GM15510 (cell line): ENCODE data around the gene CACNG5.

Experiments
- POLR2A ChIP-seq: IDR thresholded peaks from 3 replicates; pipeline ENCODE4 v1.6.1; 2011; ENCODE audit warnings: borderline replicate concordance; ENCODE audit not compliant: insufficient read length; ENCODE audit errors: extremely low read depth

Gene CACNG5

DNA sequence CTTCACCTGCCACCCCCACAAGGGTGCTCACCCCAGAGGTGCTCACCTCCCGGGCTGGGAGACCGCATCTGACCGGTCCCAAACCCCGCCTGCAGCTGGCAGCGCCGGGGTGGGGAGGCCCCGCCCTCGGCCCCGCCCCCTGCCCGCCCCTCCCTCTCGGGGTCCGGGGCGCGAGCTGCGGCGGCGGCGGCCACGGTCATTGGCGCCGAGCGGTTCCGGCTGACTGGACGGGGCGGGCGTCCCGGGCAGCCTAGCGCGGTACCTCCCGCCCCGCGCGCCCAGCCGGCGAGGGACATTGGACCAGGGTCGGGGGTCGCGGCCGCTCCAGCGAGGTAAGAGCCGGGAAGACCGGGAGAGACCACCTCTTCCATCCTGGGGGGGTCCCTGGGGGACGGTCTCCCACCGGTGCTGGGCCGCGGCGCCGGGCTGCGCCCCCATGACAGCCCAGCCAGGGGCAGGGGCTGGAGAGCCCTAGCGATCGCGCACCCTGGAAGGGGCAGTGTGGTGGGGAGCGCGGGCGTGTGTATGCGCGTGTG lies at the start of gene CACNG5:
Gene CACNG5, plus strand, starts transcription at position 199 of the 536 bp plus-strand sequence. CDS start 42,216 bp downstream, outside the sequence.
- no peak for TF ChIP-seq POLR2A

DNA sequence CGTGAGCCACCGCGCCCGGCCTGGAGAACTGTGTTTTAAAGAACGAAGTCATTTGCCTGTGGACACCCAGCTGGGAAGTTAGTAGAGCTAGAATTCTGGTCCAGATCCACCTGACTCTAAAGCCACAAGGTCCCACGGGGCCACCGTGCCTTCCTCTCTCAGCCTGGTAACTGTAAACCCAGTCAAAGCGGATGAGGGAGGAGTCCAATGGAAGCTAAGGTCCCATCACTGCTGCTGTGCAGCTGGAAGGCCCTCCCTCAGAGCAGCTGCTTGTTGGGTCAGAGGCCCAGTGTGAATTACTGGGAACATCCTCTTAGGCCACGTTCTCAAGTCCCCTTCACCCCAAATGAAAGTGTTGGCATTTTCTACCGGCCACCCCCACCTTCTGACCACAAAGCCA lies 48.8 kb upstream of the CACNG5 start:
- TF ChIP-seq POLR2A, result no peak

DNA sequence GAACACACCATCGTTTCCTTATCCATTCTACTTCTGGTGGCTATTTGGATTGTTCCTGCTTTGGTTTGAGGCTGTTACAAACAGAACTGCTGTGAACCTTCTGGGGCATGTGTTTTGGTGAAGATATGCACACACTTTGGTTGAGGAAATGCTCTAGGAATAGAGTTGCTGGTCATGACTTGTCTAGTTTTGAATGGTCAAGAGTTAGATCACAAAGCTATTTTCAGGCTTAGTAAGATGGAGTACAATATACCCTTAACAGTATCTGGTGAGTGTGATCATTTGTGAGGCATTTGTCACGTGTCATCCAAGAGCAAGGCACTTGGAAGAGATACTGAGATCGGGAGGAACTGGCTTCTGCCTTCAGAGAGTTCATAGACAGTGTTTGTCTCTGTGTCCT lies 47.0 kb upstream of the CACNG5 start:
- TF ChIP-seq POLR2A, result no peak

GRCh38 chr17:66789093-66789492 lies 45.8 kb upstream of the CACNG5 start:
- TF ChIP-seq POLR2A, result no peak

DNA sequence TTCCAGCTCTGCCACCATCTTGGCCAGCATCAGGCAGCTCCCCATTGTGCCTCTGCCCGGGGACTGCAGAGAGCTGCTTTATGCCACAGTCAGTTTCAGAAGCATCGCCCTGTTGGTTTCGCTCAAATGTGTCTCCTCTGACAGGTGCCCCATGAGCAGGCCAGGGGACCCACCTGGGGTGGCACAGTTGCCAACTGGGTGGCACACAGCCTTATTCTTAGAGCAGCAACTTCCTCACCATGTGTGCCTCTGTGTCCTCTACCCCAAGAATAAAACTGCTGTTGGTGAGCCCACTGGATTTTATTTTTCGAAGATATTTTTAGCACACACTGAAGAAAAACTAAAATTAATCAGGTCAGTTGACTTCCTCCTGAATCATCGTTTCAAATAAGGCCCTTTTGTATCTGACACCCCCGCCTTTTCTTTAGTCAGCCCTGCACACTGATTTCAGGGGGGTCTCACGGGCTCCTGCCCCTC lies 44.9 kb upstream of the CACNG5 start:
- no peak for TF ChIP-seq POLR2A

- no peak for TF ChIP-seq POLR2A
These were observed 44.3 kb upstream of the CACNG5 start for GRCh38 chr17:66790501-66791061.

DNA sequence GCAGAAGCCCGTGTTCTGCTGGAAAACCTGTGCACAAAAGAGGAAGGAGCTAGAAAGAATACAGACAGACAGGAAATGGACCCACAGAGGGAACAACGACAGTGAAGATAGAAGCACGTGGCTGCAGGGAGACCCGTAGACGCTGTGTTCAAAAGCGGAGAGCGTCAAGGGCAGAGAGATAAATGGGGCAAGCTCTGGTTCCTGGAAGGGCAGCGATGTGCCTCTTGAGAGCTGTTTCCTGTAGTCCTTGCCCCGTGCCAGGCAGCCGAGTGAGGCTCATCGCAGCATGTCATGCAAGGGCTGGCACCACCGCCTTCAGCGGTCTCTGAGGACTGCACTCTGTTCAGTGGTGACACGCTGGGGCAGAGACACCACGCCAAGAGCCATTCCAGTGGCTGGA lies 43.6 kb upstream of the CACNG5 start:
- TF ChIP-seq POLR2A, result no peak

GRCh38 chr17:66793814-66794213 lies 41.1 kb upstream of the CACNG5 start:
- no peak for TF ChIP-seq POLR2A

DNA sequence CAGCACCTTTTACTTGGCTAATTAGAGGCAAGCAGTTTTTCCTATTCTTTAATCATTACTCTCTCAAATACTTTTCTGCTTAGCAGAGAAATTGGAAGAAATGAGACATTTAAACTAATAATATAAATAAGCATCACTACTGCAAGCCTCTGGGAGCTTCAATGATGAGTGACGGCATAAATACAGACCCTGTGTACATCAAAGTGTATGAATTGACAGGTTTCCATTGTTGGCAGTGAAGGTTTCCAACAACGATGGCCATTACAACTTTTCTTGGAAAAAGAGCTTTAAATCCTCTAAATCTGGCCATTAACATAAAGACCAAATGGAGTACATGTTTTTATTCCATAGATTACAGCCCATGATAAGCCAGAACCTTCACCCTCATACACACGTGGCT lies 39.4 kb upstream of the CACNG5 start:
- TF ChIP-seq POLR2A, result no peak

DNA sequence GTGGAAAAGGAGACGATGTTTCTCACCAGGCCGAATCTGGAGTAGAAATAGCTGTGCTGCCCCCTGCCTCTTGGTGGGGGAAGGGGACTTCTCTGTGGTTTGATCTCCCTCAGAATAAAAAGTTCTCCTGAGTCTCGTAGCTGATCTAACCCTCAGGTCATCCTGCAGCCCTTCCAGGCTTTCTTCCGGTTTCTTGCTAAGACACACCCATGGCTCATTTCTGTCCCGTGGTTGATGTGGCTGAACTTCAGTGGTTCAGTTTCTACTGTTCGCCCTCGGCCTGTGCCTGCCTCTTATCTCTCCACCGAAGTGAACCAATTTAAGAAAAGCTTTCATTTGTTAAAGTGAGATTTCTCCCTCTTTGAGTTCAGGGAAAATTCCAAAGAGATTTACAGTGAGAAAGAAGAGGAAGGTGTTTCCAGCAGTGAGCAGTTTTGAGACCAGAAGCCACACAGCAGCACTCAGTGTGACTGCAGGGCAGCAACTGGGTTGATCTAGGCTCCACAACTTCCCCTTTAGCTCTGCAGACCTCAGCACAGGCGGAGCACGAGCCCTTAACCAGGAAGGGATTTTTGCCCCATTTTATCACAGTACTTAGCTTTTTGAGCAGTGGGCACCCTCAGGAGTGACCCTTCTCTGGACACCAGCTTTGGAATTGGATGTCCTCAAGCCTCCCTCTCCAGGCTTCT lies 34.9 kb upstream of the CACNG5 start:
- TF ChIP-seq POLR2A, result no peak

- TF ChIP-seq POLR2A, result no peak
These were observed 31.4 kb upstream of the CACNG5 start for GRCh38 chr17:66803474-66803951.

- no peak for TF ChIP-seq POLR2A
These were observed 29.4 kb upstream of the CACNG5 start for GRCh38 chr17:66805567-66805966.

DNA sequence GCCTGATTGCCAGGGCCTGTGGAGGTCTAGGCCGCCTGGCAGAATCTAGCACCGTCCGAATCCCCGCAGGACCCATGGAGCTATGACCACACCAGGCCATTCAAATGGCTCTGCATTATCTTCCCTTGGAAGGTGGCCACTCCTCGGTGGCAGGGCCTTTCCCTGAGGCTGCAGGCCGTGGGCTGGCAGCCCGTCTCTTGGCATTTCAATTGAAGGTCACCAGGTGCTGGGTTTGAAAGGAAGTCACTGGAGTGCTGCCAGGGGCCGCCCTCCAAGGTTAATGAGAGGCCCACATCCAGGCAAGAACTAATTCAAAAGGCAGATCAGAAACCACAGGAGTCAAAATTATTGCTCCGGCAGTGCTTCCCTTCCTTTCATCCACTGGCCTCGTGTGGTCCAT lies 27.7 kb upstream of the CACNG5 start:
- TF ChIP-seq POLR2A, result no peak

DNA sequence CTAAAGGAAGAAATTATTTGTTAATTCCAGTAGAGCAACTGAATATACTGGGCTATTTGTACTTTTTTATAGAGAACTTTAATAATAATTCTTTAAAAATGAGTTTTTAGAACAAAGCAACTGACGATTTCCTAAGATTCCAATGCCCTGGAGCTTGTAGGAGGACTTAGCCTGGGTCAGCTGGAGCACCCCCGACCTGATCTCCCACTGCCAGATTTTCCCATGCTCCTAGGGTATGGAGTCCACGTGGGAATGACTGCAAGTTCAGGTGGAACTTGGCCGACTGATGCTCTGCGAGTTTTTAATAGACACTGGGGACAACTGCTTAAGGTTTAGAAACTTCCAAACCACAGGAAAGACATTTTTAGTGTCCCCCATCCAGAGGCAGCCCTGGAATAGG lies 25.5 kb upstream of the CACNG5 start:
- no peak for TF ChIP-seq POLR2A

GRCh38 chr17:66810951-66811682 lies 23.8 kb upstream of the CACNG5 start:
- TF ChIP-seq POLR2A, result no peak

DNA sequence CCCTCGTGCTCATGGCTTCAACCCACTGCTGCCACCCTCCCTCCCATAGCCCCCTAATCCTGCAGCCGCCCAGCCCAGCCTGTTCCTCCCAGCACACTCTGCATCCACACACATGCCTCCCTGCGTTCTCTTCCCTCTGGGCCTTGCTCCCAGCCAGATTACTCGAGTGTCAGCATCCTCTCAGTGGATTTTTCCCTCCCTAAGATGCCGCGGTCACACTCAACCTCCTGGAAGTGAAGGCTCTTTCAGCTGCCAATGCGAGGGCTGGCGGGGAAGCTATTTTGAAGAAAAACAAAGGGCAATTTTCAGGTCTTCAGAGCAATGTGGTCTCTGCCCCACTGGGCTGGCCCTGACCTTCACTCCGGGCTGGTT lies 23.2 kb upstream of the CACNG5 start:
- TF ChIP-seq POLR2A, result no peak

DNA sequence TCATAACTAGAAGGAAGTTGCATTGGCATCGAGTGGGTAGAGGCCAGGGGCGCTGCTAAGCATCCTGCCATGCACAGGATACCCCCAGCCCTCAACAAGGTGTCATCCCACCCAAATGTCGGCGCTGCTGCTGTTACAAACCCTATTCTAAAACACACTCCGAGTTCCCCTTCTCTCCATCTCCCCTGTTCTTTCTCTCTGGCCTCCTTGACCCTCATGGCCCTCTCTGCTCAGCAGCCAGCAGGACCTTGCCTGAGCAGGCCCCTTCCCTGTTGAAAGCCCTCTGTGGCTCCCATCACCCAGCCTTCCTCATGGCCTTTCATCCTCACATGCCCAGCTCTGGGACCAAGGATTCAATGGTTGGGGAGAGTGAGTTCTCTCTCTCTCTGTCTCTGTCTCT lies 22.3 kb upstream of the CACNG5 start:
- TF ChIP-seq POLR2A, result no peak

- no peak for TF ChIP-seq POLR2A
These were observed 21.6 kb upstream of the CACNG5 start for GRCh38 chr17:66813296-66813695.
